HG02981 (cell line): Measurements from ENCODE around the gene ZDHHC11B.
"Not testable (repeated sequence)": the region's sequence is repeated elsewhere in the genome, so short reads cannot be mapped to it uniquely, and the experiment has no call there.

Experiments used
- ATAC-seq: cut with Tn5 transposase; IDR thresholded peaks from one replicate; pipeline ENCODE4 v1.9.1; 2021; ENCODE audit warnings: mild to moderate bottlenecking, moderate library complexity; ENCODE audit not compliant: unreplicated experiment

ZDHHC11B gene

GRCh38 chr5:723309-723708 is 61.2 kb downstream of the ZDHHC11B start:
- not testable (repeated sequence) for ATAC-seq

DNA sequence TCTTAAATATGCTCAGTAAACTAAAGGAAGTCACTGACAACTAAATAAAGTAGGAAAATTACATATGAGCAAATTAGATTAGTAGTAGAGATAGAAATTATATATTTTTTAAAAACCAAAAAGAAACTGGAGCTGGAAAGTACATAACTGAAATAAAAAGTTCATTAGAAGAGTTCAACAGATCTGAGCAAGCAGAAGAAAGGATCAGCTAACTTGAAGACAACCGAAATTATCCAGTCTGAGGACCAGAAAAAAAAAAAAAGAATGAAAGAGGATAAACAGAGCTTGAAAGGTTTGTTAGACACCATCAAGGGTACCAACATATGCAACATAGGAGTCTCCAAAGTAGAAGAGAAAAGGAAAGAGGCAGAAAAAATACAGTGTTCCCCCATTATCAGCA is 65.2 kb downstream of the ZDHHC11B start:
- not testable (repeated sequence) for ATAC-seq

GRCh38 chr5:717143-717542 is 67.4 kb downstream of the ZDHHC11B start:
- ATAC-seq: no peak

DNA sequence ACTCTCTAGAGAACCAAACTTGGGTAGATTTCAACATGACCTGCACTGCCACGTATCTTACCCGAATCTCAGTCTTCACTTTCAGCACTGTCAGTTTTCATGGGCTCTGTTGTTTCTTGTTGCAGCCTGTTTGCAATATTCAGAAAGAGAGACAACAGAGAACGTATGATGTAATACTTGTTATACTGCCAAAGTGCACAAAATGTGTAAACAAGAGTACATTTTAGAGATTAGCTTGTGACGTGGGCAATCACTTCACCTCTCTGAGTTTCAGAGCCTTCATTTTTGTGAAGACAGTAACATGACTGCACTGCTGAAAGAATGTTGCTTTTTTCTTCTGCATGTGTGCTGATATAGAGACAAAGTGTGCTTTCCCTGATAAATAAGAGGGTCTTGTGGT is 67.8 kb downstream of the ZDHHC11B start:
- ATAC-seq: not testable (repeated sequence)

DNA sequence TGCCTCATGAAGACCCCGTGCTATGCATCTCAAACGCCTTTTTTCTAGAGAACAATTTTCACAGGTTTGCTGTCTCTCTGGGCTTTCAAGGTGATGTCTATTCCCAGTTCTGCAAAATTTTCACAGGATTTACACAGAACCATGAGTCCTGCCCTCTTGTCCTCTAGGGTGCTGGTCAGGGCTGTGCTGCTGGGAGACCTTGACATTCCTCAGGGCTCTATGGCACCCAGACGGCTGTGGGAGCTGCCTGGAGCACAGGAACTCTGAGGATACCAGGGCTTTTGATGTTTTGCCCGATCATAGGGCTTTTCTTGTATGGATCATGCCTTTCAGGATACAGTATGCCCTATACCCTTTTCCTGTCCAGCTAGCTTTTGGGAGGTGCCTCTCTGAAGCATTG is 68.9 kb downstream of the ZDHHC11B start:
- not testable (repeated sequence) for ATAC-seq

- ATAC-seq: not testable (repeated sequence)
These were observed 70.1 kb downstream of the ZDHHC11B start for GRCh38 chr5:714215-715118.

DNA sequence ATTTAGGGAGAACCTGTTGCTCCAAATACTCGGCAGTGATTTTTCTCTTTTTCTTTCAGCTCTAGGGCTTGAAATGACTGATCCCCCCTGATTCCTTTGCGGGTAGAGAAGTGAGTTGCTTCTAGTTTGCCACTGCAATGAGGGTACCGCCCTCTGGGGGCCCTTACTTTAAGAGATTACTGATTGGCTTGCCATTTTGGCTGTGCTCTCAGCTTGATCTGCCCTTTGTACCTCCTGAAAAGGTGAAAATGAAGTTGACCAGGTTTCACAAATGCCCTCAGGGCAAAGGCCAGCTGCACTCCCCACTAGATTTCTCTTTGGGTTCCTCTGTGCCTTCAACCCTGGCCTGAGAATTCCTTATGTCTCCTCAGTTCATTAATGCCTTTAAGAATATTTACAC is 70.8 kb downstream of the ZDHHC11B start:
- ATAC-seq: not testable (repeated sequence)

GRCh38 chr5:708848-709517 is 75.5 kb downstream of the ZDHHC11B start:
- ATAC-seq: not testable (repeated sequence)

- not testable (repeated sequence) for ATAC-seq
These were observed 76.2 kb downstream of the ZDHHC11B start for GRCh38 chr5:708374-708773.

DNA sequence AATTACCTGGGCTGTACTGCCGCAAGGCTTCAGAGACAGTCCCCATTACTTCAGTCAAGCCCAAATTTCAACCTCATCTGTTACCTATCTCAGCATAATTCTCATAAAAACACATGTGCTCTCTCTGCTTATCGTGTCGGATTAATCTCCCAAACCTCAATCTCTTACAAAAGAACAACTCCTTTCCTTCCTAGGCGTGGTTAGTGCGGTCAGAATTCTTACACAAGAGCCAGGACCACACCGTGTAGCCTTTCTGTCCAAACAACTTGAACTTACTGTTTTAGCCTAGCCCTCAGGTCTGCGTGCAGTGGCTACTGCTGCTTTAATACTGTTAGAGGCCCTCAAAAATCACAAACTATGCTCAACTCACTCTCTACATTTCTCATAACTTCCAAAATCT is 78.4 kb downstream of the ZDHHC11B start:
- not testable (repeated sequence) for ATAC-seq

DNA sequence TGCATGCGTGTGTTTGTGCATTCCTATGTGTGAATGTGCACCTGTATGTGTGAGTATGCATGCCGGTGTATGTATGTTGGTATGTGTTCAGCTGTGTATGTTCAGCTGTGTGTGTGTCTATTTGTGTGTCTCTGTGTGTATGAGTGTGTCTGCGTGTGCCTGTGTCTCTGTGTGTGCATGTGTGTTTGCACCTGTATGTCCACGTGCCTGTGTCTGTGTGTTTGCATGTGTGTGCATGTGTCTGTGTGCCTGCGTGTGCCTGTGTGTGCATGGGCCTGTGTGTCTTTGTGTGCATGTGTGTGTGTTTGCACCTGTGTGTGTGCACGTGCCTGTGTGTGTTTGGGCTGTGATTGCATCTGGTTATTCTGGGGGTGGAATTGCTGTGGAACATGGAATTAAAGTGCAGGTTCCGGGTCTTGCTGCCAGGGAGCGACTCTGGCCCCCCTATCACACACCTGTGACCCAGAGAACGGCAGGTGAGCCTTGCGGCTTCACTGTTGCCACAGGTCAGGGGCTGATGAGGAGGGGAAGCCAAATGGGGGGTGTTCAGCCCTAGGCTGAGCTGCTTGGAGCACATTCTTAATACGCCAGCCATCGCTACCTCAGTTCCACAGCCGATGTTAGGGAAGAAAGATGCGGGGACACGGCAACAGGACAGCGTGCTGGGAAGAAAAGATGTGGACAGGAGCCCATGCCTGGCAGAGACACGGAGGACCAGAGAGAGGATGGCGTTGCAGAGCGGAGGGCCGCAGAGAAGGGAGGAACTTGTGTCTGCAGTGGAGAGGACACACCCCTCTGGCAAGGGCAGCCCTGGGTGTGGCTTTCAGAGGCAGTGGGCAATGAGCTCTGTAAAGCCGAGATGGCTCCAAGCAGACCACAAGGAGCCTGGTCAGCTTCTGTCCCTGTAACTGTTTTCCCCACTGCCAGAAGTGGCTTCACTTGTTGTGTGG is 87.5 kb downstream of the ZDHHC11B start:
- ATAC-seq: not testable (repeated sequence)

- ATAC-seq: not testable (repeated sequence)
These were observed 88.3 kb downstream of the ZDHHC11B start for GRCh38 chr5:696191-696590.

- not testable (repeated sequence) for ATAC-seq
These were observed 89.1 kb downstream of the ZDHHC11B start for GRCh38 chr5:695475-695874.

DNA sequence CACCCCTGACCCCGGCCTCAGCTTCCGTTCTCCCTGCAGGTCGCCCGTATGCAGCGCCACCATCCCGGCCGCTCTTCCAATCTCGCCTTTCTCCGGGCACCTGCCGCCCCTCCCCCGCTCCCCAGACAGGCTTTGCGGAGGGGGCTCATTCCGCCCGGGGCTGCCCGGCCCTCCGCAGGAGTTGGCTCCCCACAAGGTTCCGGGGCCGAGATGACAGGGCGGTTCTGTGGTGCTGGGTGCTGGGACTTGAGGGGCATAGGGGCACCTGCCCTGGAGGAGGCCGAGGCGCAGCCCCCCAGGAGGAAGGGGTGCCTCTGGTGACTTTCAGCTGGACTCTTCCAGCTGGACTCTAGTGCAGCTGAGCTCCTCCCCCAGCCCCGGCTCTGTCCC is 90.5 kb downstream of the ZDHHC11B start:
- ATAC-seq: not testable (repeated sequence)

DNA sequence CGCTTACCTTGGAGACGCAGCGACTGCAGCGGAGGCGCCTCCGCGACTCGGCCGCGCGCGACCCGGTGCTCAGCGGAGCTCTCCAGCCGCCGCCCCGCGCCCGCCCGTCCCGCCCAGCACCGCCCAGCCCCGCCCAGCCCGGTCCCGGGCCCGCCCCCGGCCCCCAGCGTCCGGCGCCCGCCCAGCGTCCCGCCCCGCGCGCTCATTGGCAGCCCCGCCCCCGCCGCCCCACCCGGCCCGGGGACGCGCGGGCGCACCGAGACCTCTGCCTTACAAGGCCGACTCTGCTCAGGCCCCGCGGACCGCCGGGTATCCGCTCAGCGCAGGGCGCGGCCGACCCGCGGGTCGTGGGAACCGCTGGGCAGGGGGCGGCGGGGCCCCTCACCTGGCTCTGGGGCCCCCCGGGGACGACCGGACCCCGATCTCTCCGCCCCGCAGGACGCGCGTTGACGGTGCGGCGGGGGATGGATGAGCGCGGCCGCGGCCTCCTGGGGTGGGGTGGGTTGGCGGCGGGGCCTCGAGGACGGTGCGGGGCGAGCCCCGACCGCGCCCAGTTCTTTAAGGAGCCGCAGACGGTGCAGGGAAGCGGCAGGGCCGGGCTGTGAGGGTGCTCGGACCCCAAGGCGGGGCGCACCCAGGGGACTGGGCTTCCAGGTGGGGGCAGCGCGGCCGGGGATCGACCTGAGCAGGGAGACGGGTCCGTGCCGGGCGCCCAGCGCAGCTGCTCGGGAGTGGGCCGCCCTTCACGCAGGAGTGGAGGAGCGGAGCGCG is 91.1 kb downstream of the ZDHHC11B start, which contains the start of gene TPPP:
Gene TPPP (minus strand): TSS at position 82 of the 771 bp plus-strand sequence. CDS start 15,292 bp downstream, outside the sequence.
- peak; percentile 56 for ATAC-seq

- ATAC-seq: not testable (repeated sequence)
These were observed 91.9 kb downstream of the ZDHHC11B start for GRCh38 chr5:692529-693041.

- ATAC-seq: no peak
These were observed 92.6 kb downstream of the ZDHHC11B start for GRCh38 chr5:691817-692528.

DNA sequence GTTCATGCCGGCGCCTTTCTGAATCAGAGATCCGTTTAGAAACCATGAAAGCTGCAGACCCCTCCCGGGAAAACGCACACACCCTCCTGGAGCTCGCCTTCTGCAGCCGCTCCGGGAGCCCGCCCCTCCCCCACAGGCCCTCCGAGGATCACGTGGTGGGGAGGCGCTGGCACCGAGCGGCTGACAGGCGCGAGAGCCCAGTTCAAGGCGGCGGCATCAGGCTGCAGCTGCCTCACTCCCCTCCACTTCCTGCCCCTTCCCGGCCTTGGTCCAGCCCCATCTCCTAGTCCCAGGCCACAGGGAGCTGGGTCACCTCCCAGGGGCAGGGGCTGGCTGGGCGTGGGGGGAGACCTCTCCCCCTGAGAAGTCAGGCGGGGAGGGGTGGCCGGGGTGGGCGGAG is 93.5 kb downstream of the ZDHHC11B start:
- not testable (repeated sequence) for ATAC-seq

DNA sequence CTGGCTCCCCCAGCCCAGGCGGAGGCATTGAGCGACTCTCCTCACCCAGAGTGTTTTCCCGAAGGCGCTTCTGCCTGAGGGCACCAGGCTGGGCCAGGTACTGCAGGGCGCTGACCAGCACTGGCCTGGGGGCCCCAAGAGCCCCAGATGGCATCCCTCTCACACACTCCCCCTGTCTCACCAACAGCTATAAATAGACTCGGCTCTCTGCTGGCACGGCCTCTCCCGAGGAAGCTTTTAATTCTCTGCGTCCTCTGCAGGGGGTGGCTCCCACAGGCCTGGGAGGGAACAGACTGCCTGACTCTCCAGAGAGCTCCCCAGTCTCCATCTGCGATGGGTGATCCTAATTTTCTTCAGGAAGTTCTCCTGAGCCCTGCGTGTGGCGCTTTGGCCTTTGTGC is 94.2 kb downstream of the ZDHHC11B start:
- ATAC-seq: not testable (repeated sequence)
